Activated CD8-positive, alpha-beta memory T cell treated with anti-CD3 and anti-CD28 coated beads, Interleukin-2, amount 50 U/mL, for 1 hour (primary cell): Measurements from ENCODE around the gene CCDC187.

Source experiments
- DNase-seq: peaks from one replicate; pipeline ENCODE4 v3.0.0-alpha.2; 2020; ENCODE audit errors: extremely low read depth

CCDC187 gene

GRCh38 chr9:136339173-136339957 is 35.5 kb upstream of the CCDC187 start:
- no peak for DNase-seq

DNA sequence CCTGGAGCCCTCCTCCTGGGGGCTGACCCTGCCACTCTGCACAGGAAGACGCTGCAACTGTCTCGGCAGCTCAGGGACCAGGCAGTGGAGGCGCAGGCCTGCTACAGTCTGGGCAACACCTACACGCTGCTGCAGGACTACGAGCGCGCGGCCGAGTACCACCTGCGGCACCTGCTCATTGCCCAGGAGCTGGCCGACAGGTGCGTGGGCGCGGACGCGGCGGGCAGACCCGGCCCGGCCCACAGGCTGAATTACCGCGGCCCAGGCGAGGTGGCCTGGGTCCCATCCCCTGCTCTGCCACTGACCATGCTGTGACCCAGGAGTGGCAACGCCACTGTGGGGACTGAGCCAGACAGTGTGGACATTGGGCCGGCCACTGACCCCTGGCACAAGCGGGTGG is 34.6 kb upstream of the CCDC187 start:
- DNase-seq: no peak

DNA sequence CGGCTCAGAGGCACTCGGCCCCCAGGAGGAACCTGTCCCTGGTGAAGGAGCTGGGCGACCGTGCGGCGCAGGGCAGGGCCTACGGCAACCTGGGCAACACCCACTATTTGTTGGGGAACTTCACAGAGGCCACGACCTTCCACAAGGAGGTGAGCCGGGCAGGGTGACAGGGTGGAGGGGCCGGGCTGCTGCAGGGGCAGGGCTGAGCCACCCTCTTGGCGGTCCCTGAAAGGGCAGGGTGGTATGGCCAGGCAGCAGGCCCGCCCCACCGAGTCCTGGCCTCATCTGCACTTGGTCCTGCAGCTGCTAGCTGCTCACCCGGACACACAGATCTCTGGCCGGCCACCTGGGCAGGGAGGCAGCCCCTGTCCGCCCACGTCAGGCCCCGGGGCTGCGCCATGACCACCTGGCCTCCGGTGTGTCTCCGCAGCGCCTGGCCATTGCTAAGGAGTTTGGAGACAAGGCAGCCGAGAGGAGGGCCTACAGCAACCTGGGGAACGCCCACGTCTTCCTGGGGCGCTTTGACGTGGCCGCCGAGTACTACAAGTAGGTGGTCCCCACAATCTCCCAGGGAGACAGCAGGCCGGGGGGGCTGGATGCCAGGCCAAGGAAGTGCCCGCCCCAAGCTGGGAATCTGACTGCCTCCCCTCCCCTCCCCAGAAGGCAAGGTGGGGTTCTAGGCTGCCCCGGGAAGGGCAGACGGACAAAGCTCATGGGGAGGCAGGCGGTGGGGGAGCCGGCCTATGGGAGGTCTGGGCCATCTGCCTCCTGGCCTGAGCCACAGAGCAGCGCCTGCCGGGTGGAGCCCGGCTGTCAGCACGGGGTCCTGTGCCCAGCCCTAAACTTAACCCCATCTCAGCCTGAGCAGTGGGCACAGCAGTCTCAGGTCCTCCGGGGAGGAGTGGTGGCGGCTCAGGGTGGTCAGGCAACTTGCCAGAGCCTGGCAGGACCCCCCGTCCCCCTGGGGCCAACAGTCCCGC is 33.8 kb upstream of the CCDC187 start:
- DNase-seq: no peak

DNA sequence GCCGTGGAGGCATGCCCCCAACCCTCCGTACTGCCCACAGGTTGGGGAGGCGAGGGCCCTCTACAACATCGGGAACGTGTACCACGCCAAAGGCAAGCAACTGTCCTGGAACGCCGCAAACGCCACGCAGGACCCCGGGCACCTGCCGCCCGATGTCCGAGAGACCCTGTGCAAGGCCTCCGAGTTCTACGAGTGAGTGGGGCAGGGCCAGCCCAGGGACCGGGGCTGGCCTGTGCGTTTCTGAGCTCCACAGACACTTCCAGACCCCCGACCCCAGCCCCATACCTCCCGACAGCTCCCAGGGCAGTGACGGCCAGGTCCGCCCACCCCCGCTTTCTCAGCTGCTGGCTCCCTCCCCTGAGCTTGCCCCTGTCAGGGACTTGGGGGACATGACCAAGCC is 33.0 kb upstream of the CCDC187 start:
- no peak for DNase-seq

- DNase-seq: no peak
Measured at GRCh38 chr9:136336156-136336870, 32.4 kb upstream of the CCDC187 start.

- DNase-seq: no peak
Measured at GRCh38 chr9:136335296-136336155, 31.6 kb upstream of the CCDC187 start.

- no peak for DNase-seq
Measured at GRCh38 chr9:136334541-136334940, 30.6 kb upstream of the CCDC187 start.

GRCh38 chr9:136333486-136333885 is 29.6 kb upstream of the CCDC187 start:
- no peak for DNase-seq

- no peak for DNase-seq
Measured at GRCh38 chr9:136333045-136333444, 29.2 kb upstream of the CCDC187 start.

GRCh38 chr9:136332482-136332983 is 28.6 kb upstream of the CCDC187 start:
- DNase-seq: no peak

GRCh38 chr9:136331556-136332481 is 27.9 kb upstream of the CCDC187 start:
- DNase-seq: no peak

GRCh38 chr9:136331030-136331429 is 27.1 kb upstream of the CCDC187 start:
- no peak for DNase-seq

GRCh38 chr9:136330406-136330990 is 26.6 kb upstream of the CCDC187 start:
- DNase-seq: no peak

- no peak for DNase-seq
Measured at GRCh38 chr9:136329636-136330405, 25.9 kb upstream of the CCDC187 start.

DNA sequence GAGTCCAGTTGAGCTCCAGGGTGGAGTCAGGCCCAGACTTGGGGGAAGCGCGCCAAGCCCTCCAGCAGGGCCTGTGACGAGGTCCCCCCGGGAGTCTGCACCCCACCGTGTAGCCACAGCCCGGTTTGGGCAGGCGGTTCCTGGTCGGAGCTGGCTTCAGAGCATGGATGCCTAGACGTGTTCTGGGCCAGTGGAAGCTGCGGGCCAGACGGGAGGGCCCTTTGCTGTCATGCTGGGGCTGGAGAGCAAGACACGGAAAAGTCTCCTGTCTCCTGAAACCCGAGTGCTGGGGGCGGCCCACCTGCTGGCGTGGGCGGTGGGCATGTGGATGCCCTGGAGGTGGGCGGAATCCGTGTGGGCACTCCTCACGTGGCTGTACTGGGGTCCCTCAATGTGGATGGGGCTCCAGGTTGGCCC is 25.3 kb upstream of the CCDC187 start:
- no peak for DNase-seq

DNA sequence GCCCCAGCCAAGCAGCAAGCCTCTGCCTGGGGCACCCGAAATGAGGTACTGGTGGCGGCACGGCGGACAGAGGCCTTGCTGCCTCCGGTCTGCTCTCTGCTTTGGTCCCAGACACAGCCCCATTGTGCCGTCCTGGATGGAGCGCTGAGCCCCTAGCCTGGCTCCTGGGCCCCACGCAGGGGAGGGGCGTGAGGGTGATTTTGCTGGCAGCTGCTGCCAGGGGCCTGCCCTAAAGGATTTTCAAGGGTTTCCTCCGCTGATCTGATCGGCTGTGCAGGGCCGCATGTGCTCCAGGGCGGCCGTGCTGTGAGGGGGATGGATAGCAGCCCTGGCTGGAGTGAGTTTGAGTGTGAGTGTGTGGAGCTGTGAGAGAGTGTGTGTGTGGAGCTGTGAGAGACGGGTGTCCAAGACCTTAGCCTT is 24.7 kb upstream of the CCDC187 start:
- DNase-seq: no peak

DNA sequence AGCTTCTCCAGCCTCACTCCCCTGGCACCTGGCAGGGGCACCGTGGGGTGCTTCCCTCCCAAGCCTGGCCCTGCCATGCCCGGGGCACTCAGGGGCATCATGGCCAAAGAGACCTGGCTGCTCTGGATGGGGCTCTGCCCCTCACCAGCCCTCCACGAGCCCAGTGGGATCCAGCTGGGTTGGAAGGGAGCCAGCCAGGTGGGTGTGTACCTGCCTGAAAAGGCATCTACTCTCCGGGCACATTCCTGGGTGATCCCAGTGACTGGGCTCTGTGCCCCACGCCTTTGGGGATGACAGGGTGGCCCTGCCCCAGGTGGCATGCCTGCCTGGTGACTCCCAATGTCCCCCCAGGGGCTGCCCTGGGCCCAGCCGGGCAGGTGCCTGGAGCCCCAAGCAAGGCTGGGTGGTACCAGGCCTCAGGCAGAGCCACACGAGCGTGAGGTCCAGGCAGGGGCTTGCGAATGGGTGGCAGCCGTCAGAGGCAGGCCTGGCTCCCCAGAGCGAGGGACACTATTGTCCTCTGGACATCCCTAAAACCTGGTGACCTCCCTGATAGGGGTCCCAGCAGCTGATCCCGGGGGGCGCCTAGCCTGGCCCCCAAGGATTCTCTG is 24.2 kb upstream of the CCDC187 start:
- no peak for DNase-seq

DNA sequence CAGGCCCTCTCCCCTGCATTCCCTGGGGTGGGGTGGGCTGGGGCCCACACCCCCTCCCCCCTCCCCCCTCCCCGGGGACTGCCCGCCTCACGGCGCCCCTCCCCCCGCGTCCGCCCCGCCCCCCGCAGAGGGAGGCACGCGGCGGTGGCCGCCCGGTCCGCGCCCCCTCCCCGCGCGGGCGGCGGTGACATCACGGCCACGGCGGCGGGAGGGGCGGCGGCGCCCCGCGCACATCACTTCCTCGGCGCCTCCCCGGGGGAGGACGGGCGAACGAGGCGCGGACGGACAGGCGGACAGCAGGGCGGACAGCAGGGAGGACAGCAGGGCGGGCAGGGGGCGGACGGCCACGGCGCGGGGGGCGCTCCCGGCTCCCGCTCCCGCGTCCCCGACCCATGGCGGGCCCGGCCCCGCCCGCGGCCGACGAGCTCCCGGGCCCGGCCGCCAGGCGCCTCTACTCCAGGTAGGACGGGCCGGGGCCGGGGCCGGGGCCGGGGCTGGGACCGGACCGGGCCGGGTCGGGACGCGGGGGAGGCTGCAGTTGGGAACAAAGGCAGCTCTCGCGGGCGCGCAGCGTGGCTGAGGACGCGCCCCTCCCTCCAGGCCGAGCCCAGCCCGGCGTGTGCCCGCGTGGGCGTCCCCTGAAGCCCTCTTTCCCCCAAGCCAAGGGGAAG is 23.5 kb upstream of the CCDC187 start, which contains the start of gene GPSM1:
GPSM1 (plus strand) TSS at position 236 of the 671 bp plus-strand sequence; CDS start at position 393, 157 bp downstream.
- DNase-seq: no peak
